HG02763 (cell line): ENCODE results near the gene VSIG2.

Experiments
- ATAC-seq: cut with Tn5 transposase; IDR thresholded peaks from one replicate; pipeline ENCODE4 v1.9.1; 2021; ENCODE audit warnings: mild to moderate bottlenecking, moderate library complexity; ENCODE audit not compliant: unreplicated experiment

VSIG2 gene

GRCh38 chr11:124725719-124726105 lies 26.3 kb downstream of the VSIG2 start:
- no peak for ATAC-seq

DNA sequence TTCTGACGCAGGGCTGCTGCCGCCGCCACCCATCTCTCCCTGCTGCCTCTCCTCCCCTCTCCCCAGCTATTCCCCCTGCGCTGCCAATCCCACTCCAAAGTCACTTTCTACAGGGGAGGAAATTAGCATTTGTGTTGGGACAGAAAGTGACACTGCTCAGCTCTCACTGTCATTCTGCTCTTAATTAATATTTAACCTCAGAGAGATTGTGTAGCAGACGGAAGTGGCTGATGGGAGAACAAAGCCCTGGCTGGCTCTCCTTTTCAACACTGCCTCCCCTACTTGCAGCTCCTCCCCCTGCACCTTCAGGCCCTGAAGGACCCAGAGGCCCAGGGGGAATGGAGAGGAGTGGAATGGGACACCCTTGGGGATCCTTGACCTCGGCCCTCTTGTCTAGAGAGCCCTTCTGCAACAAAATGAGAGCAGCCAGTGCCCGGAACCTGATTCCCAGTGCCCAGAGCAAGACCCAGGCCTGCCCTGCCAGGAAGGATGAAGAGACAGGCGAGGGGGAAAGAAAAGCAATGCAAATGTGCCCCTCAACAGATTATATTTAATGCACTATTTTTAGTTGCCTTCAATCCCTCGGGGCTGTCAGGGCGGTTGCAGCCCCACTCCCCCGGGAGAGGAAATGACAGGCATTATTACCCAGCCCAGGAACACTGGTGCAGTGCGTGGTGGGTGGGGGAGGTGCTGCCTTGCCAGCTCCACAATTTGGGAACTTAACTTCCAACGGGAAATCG lies 26.9 kb downstream of the VSIG2 start:
- peak; percentile 94 for ATAC-seq

GRCh38 chr11:124722176-124722575 lies 29.9 kb downstream of the VSIG2 start:
- no peak for ATAC-seq

DNA sequence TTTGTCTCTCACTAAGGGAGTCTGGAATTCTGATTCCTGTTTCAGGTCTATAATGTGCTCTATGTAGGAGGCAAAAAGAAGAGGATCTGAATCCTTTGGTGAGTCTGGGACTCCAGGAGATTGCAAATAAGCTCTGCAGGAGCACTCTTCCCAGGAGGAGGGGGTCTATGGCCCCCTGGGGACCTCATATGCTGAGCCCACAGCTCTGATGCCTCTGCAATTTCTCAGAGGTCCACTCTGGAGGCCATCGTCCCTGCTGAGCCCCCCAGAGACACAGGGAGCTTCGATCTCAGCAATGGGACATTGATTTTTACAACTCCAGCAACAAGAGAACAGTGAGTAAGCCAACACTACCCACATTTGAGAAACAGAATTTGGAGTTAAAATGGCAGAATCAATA lies 32.5 kb downstream of the VSIG2 start:
- ATAC-seq, result no peak

- no peak for ATAC-seq
These were observed 33.3 kb downstream of the VSIG2 start for GRCh38 chr11:124718801-124719200.

- ATAC-seq, result no peak
These were observed 34.0 kb downstream of the VSIG2 start for GRCh38 chr11:124717786-124718651.

GRCh38 chr11:124717421-124717785 lies 34.7 kb downstream of the VSIG2 start:
- no peak for ATAC-seq

DNA sequence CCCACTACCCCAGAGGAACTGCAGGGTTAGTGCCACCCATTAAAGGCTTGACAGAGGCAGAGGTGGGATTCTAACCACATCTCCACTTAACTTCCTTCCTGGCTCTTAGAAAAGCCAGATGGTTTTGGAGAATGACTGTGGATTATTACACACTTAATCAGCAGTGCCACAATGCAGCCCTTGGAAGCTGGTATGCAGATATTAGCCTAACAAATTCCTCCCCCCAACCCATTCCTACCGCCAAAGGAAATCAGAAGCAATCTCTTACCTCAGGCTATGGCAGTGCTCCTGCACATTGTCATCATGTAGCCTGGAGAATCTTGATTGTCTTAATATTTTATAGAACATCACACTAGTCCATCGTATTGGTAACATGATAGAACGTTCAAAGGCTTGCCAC lies 35.5 kb downstream of the VSIG2 start:
- ATAC-seq, result no peak

DNA sequence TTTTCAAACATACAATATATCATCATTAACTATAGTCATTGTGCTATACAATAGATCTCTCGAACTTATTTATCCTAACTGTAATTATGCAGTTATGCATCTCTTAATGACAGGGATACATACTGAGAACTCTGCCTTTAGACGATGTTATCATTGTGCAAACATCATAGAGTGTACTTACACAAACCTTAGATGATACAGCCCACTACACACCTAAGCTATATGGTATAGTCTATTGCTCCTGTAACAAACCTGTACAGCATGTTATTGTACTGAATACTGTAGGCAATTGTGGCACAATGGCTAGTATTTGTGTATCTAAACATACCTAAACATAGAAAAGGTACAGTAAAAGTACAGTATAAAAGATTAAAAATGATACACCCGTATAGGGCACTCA lies 39.7 kb downstream of the VSIG2 start:
- no peak for ATAC-seq

DNA sequence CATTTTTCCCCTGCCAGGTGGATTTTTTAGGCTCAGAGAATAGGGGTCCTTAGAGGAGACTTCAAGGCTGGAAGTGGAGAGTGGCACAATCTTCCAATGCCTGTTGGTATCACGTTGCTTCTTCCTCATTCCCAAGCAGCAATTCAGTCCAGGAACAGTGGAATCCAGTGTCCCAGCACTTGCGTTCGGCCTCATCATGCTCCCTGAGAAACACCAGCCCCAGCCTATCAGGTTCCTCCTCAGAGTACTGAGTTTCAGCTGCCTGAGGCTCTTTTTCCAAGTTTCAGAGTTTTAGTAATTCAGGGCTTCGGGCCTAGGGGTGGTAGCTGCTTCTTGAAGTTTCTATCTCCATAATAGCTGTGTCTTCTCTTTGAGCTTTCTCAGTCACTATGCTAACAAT lies 44.2 kb downstream of the VSIG2 start:
- ATAC-seq, result no peak

DNA sequence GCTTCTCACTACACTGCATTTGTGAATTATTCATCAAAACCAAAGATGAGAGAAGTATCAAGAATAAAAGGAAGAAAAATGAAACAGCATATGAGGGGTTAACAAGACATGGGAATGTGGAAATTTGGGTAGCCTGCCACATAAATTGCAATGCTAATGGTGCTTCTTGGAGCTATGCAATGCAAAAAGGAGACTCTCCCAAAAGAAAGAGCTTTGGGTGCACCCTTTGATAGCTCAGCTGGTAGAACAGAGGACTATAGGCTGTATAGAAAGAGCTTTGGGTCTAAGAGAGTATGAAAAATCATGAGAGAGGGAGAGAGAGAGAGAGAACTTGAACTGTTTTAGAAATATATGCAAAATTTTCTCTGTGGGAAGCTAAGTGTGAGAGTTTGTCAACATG lies 52.0 kb downstream of the VSIG2 start:
- no peak for ATAC-seq

- no peak for ATAC-seq
These were observed 52.5 kb downstream of the VSIG2 start for GRCh38 chr11:124699547-124699946.
